SK-N-MC (cell line): ENCODE data around the gene TMEM132D.

Source experiments
- DNase-seq: peaks from one replicate; pipeline ENCODE4 v3.0.0-alpha.2; 2011; ENCODE audit warnings: low read depth, low spot score
- H3K27ac ChIP-seq: fragments of 200-600 bp; sonication (generic); 2 replicates; pipeline ENCODE4 v1.5.1; 2016; ENCODE audit warnings: mixed run types
- H3K36me3 ChIP-seq: fragments of 200-600 bp; sonication (generic); 2 replicates; pipeline ENCODE4 v1.6.1; 2017; ENCODE audit warnings: antibody characterized with exemption, low read length, mixed read lengths; ENCODE audit not compliant: insufficient read depth
- H3K4me3 ChIP-seq: fragments of 200-600 bp; sonication (generic); 2 replicates; pipeline ENCODE4 v1.5.1; 2016
- H3K9ac ChIP-seq: fragments of 200-600 bp; sonication (generic); 2 replicates; pipeline ENCODE4 v1.8.0; 2017; ENCODE audit warnings: mixed run types, mixed read lengths; ENCODE audit not compliant: insufficient read length
- H3K9me3 ChIP-seq: fragments of 200-600 bp; sonication (generic); 2 replicates; pipeline ENCODE4 v1.6.1; 2017; ENCODE audit warnings: low read depth, mild to moderate bottlenecking, antibody characterized with exemption, low read length, moderate library complexity, mixed read lengths
- EZH2 ChIP-seq: fragments of 200-600 bp; sonication (generic); IDR thresholded peaks from one replicate; pipeline ENCODE4 v1.6.1; 2017; ENCODE audit warnings: antibody characterized with exemption
- FOXP2 ChIP-seq: optimal IDR thresholded peaks from 2 replicates; pipeline ENCODE3; 2011; ENCODE audit warnings: mild to moderate bottlenecking, moderate library complexity; ENCODE audit not compliant: insufficient read depth; ENCODE audit errors: extremely low read length, control extremely low read depth
- POLR2AphosphoS5 ChIP-seq: IDR thresholded peaks from 2 replicates; pipeline ENCODE4 v1.6.1; 2012; ENCODE audit warnings: mild to moderate bottlenecking, low read depth, low read length, borderline replicate concordance

Gene TMEM132D

DNA sequence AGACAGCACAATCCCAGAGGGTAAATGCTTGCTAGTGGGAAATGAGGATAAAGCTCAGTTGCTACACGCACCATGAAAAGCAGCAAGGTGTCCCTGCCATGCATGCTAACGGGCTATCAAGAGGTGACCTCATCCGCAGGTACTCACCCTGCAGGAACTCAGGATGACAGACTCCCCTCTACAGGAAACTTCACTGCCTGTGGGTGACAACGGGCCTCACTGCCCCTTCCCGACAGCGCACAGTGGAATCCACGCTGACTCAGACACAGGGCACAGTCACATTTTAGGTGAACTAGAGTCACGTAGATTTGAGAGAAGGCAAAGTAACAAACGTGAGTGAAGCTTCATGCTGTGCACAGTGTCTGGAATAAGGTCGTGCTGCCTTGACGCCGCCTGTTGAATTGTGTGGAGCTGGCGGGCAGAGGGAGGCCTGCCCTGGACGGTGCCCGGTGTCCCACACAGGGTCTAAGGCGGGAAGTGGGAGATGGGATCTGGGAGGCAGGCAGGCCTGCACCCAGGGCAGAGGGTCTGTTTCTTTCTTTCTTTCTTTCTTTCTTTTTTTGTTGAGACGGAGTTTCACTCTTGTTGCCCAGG, 331.8 kb downstream of the TMEM132D start:
- no peak for TF ChIP-seq FOXP2
- no peak for TF ChIP-seq EZH2
- TF ChIP-seq POLR2AphosphoS5, result no peak
- Histone ChIP-seq H3K4me3 (no peak overlapping the region), H3K36me3 (no peaks in the 10 kb centered on the region), H3K27ac (no peak overlapping the region), H3K9ac (no peak overlapping the region), H3K9me3 (no peaks in the 10 kb centered on the region)
- no peak for DNase-seq

DNA sequence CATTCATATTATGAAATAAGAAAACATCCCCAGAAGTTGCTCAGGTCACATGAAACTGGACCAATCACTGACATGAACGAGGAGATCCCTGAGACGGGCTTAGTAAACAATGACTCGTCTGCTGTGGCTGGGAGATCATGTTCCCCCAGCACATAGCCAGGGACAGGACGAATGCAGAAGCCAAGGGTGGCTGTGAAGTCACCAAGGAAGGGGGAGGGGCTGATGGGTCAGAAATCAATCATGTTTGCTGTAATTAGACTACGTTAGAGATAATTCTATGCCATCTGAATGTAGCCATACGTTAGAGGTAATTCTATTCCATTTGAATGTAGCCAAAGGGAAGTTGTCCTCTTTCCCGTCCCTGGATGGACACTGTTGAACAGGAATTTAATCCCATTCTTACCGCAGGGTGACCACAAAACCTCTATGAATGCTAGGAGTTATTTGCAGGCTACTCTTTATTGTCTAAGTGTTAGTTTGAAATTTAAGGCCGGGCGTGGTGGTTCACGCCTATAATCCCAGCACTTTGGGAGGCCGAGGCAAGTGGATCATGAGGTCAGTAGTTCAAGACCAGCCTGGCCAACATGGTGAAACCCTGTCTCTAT, 332.9 kb downstream of the TMEM132D start:
- Histone ChIP-seq H3K4me3 (no peak overlapping the region), H3K36me3 (no peaks in the 10 kb centered on the region), H3K9ac (no peak overlapping the region), H3K9me3 (no peaks in the 10 kb centered on the region), H3K27ac (no peak overlapping the region)
- TF ChIP-seq EZH2 (no peak), FOXP2 (no peak), POLR2AphosphoS5 (no peak)
- DNase-seq, result no peak

DNA sequence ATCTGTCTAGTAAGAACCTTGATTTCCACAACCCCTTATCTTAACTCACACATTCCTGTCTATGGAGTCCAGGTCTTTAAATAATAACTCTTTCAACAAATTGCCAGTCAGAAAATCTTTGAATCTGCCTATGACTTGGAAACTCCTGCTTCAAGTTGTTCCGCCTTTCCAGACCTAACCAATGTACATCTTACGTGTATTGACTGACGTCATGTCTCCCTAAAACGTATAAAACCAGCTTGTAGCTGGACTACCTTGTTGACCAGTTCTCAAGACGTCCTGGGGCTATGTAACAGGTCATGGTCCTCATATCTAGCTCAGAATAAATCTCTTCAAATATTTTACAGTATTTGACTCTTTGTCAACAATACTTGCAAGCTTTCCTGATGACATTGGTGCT, 337.0 kb downstream of the TMEM132D start:
- Histone ChIP-seq H3K9ac (no peak overlapping the region), H3K4me3 (no peak overlapping the region), H3K27ac (no peak overlapping the region), H3K9me3 (no peaks in the 10 kb centered on the region), H3K36me3 (no peaks in the 10 kb centered on the region)
- no peak for TF ChIP-seq POLR2AphosphoS5
- no peak for TF ChIP-seq EZH2
- TF ChIP-seq FOXP2, result no peak
- DNase-seq, result no peak

DNA sequence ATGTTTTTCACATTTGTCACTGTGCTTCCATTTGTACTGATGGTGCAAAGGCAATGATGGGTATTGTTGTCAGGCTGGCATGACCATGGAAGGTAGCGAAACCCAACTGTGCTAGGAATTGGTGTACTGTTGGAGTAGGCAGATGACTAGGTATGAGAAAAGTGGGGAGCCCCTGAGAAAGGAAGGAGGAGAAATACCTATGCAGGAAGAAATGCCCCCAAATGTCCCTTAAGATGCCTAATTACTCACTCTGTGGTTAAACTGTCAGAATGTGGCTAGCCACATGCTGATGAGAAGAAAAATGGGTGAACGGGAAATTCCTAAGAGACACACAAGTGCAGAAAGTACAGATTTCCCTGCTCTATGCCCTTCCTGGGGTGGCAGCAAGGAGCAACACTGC, 339.1 kb downstream of the TMEM132D start:
- Histone ChIP-seq H3K9me3 (no peaks in the 10 kb centered on the region), H3K27ac (no peak overlapping the region), H3K4me3 (no peak overlapping the region), H3K36me3 (no peaks in the 10 kb centered on the region), H3K9ac (no peak overlapping the region)
- TF ChIP-seq FOXP2 (no peak), EZH2 (no peak), POLR2AphosphoS5 (no peak)
- no peak for DNase-seq

DNA sequence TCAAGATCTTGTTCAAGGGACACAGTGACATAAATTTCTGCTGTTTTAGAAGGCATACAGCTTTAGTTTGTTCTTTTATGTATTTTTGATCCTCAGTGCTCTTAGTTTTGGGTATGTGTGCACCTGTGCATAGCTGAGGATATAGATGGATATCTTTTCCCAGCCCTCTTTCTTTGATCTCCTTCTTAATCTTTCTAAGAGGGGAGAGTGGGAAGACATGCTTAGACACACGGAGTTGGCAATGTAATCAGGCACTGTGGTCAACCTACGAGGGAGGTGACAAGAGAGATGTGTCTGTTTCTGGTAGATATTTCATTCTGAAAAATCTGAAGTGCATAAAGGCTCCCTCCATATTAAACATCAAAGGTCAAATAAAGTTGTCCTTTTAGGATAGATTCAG, 340.6 kb downstream of the TMEM132D start:
- H3K9ac ChIP-seq, result no peak overlapping the region
- no peak overlapping the region for H3K27ac ChIP-seq

DNA sequence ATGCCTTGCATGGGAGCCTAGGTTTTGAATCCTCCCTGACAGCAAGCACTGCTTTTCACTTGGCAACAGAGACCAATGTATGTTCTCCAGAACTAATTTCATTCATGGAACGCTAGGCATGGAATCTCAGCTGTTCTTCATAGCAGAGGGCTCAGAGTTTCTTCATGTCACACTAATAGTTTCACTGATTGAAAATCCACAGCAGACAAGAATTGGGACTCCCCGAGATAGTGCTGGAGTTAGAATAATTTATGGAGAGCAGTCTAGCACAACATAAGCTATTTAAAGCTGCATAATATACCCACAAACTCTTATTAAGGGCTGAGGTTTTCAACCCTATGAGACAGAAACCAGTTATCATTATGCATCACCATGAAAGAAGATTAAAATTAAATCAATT, 342.5 kb downstream of the TMEM132D start:
- no peak overlapping the region for H3K27ac ChIP-seq
- DNase-seq, result no peak

More for the DNA sequence above, 340.6 kb downstream of the TMEM132D start:
- TF ChIP-seq FOXP2 (no peak), POLR2AphosphoS5 (no peak), EZH2 (no peak)
- no peak for DNase-seq
- Histone ChIP-seq H3K36me3 (no peaks in the 10 kb centered on the region), H3K4me3 (no peak overlapping the region), H3K9me3 (no peaks in the 10 kb centered on the region)

DNA sequence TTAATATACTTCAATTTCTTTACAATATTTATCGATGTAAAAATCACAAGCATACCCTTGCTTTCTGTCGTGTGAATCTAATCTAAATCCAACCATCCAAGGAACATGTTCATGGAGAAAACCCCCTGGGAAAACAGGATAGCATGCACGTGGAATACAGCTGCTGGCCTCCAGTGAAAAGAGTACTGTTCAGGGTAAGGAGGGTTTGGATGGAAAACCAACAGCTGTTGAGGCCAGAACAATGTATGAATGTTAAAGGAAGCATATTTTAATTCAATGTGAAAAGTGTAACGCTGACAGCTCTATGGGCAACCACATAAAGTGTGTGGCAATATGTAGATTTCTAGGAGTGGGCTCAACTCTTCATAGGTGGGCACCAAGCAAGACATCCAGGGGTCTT, 344.0 kb downstream of the TMEM132D start:
- Histone ChIP-seq H3K36me3 (no peaks in the 10 kb centered on the region), H3K4me3 (no peak overlapping the region), H3K9me3 (no peaks in the 10 kb centered on the region), H3K27ac (no peak overlapping the region), H3K9ac (no peak overlapping the region)
- DNase-seq, result no peak
- TF ChIP-seq EZH2, result no peak
- TF ChIP-seq POLR2AphosphoS5, result no peak
- no peak for TF ChIP-seq FOXP2

More for the DNA sequence above, 342.5 kb downstream of the TMEM132D start:
- H3K9me3 ChIP-seq, result no peaks in the 10 kb centered on the region
- no peaks in the 10 kb centered on the region for H3K36me3 ChIP-seq
- H3K9ac ChIP-seq, result no peak overlapping the region
- no peak for TF ChIP-seq FOXP2
- TF ChIP-seq POLR2AphosphoS5, result no peak
- no peak for TF ChIP-seq EZH2
- H3K4me3 ChIP-seq, result no peak overlapping the region

DNA sequence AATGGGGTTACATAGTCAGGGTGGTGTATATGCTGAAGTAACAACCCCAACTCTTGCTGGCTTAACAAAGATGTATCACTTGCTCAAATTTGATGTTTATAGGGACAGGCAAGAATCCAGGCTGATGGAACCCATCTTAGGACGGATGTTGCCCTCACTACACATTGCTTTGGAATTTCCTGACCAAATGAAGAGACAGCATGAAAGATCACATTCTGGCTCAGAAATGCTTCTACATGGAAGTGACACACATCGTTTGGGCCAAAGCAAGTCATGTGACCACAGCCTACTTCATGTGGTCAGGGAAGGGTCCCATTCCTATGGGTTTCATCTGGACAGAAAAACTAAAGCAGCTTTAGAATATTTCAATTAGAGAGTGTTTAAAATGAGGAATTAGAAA, 345.8 kb downstream of the TMEM132D start:
- TF ChIP-seq POLR2AphosphoS5, result no peak
- no peak for TF ChIP-seq FOXP2
- Histone ChIP-seq H3K27ac (no peak overlapping the region), H3K9me3 (no peaks in the 10 kb centered on the region), H3K36me3 (no peaks in the 10 kb centered on the region), H3K9ac (no peak overlapping the region), H3K4me3 (no peak overlapping the region)
- no peak for DNase-seq

DNA sequence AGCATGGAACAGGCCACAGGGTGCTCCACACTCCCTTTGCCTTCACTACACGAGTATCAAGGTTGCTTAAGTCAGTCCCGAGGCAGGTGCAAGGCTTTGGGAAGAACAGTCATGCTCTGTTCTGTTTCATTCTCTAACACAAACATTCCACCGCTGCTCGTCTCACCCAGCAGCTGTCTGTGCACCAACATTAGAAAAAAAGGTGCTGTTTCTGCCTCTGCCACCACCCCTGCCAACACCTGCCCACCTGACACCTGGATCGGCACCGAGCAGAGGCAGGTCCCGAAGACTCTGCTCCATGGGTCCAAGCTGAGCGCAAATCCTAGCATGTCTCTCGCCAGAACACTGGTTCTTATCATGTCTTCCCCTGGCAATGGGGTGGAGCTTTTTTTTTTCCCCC, 347.7 kb downstream of the TMEM132D start:
- Histone ChIP-seq H3K4me3 (no peak overlapping the region), H3K36me3 (no peaks in the 10 kb centered on the region), H3K9ac (no peak overlapping the region), H3K9me3 (no peaks in the 10 kb centered on the region), H3K27ac (no peak overlapping the region)
- TF ChIP-seq FOXP2 (no peak), EZH2 (no peak), POLR2AphosphoS5 (no peak)
- no peak for DNase-seq
